Measurements from ENCODE around the gene CYFIP2. TPM values are rescaled to one million over a fixed set of nuclear protein-coding genes. Genes with fewer than 3 reads are reported as not detected.

The CYFIP2 gene
- total RNA-seq, 1 donor from 2014 or later = 37.4 TPM

GRCh38 chr5:157289164-157289819 lies 23.4 kb downstream of the CYFIP2 start:
- H3K36me3 Mint-ChIP-seq (ENCODE audit: low read depth) = peaks cover 2% of the 10 kb centered on the region
- TF ChIP-seq CTCF (IDR thresholded peaks at IDR 0.05) = no peak
- H3K4me3 Mint-ChIP-seq (ENCODE audit: unreplicated experiment) = no peak overlapping the region
- peaks cover 33% of the 10 kb centered on the region for H3K4me1 Mint-ChIP-seq (ENCODE audit: low read depth)
- H3K9me3 Mint-ChIP-seq (ENCODE audit: low read depth) = no peaks in the 10 kb centered on the region
- H3K27me3 Mint-ChIP-seq (ENCODE audit: low read depth) = no peaks in the 10 kb centered on the region
- H3K27ac Mint-ChIP-seq (ENCODE audit: unreplicated experiment) = no peak overlapping the region
- no peak for DNase-seq (ENCODE audit: low spot score)

GRCh38 chr5:157290156-157290980 lies 24.4 kb downstream of the CYFIP2 start:
- TF ChIP-seq CTCF (IDR thresholded peaks at IDR 0.05) = no peak
- Mint-ChIP-seq H3K4me3 (ENCODE audit: unreplicated experiment) (no peak overlapping the region), H3K27me3 (ENCODE audit: low read depth) (no peaks in the 10 kb centered on the region), H3K4me1 (ENCODE audit: low read depth) (peaks cover 33% of the 10 kb centered on the region), H3K36me3 (ENCODE audit: low read depth) (peaks cover 2% of the 10 kb centered on the region), H3K9me3 (ENCODE audit: low read depth) (no peaks in the 10 kb centered on the region), H3K27ac (ENCODE audit: unreplicated experiment) (peak overlapping the region; percentile 81)
- DNase-seq (ENCODE audit: low spot score) = no peak

- H3K27me3 Mint-ChIP-seq (ENCODE audit: low read depth) = no peaks in the 10 kb centered on the region
- peaks cover 2% of the 10 kb centered on the region for H3K36me3 Mint-ChIP-seq (ENCODE audit: low read depth)
- peak overlapping the region; percentile 81 for H3K27ac Mint-ChIP-seq (ENCODE audit: unreplicated experiment)
- H3K4me1 Mint-ChIP-seq (ENCODE audit: low read depth) = peaks cover 28% of the 10 kb centered on the region
- DNase-seq (ENCODE audit: low spot score) = no peak
- H3K9me3 Mint-ChIP-seq (ENCODE audit: low read depth) = no peaks in the 10 kb centered on the region
- H3K4me3 Mint-ChIP-seq (ENCODE audit: unreplicated experiment) = no peak overlapping the region
- no peak for TF ChIP-seq CTCF (IDR thresholded peaks at IDR 0.05)
Measured at GRCh38 chr5:157290981-157291711, 25.2 kb downstream of the CYFIP2 start.

- Mint-ChIP-seq H3K4me3 (ENCODE audit: unreplicated experiment) (no peak overlapping the region), H3K27me3 (ENCODE audit: low read depth) (no peaks in the 10 kb centered on the region), H3K9me3 (ENCODE audit: low read depth) (no peaks in the 10 kb centered on the region), H3K4me1 (ENCODE audit: low read depth) (peaks cover 22% of the 10 kb centered on the region), H3K36me3 (ENCODE audit: low read depth) (peaks cover 2% of the 10 kb centered on the region), H3K27ac (ENCODE audit: unreplicated experiment) (no peak overlapping the region)
- DNase-seq (ENCODE audit: low spot score) = no peak
- TF ChIP-seq CTCF (IDR thresholded peaks at IDR 0.05) = no peak
Measured at GRCh38 chr5:157292599-157292998, 26.7 kb downstream of the CYFIP2 start.
